OCI-LY1 (cell line): Measurements from ENCODE around the gene LUC7L2.

ENCODE experiments used
- H2AFZ ChIP-seq: fragments of 200-600 bp; sonication (generic), shearing (Covaris generic); 2 replicates; pipeline ENCODE4 v1.6.0; 2014; ENCODE audit warnings: antibody characterized with exemption, mild to moderate bottlenecking, low read length
- H3F3A ChIP-seq: fragments of 200-600 bp; sonication (generic), shearing (Covaris generic); 2 replicates; pipeline ENCODE4 v1.6.0; 2014; ENCODE audit warnings: mild to moderate bottlenecking, antibody characterized with exemption, low read length, moderate library complexity; ENCODE audit not compliant: insufficient read depth
- H3K27ac ChIP-seq: fragments of 200-600 bp; sonication (generic); 2 replicates; pipeline ENCODE4 v1.5.1; 2014; ENCODE audit warnings: low read length, mixed run types, mild to moderate bottlenecking, low read depth; ENCODE audit not compliant: poor library complexity, severe bottlenecking
- H3K27me3 ChIP-seq: fragments of 200-600 bp; sonication (generic); 2 replicates; pipeline ENCODE4 v1.6.0; 2014; ENCODE audit warnings: antibody characterized with exemption, mild to moderate bottlenecking, low read length, moderate library complexity; ENCODE audit not compliant: insufficient read depth
- H3K36me3 ChIP-seq: fragments of 200-600 bp; sonication (generic); 2 replicates; pipeline ENCODE4 v1.6.1; 2014; ENCODE audit warnings: mild to moderate bottlenecking, antibody characterized with exemption, low read length, moderate library complexity, mixed read lengths; ENCODE audit not compliant: insufficient read depth
- H3K4me1 ChIP-seq: fragments of 200-600 bp; sonication (generic); 2 replicates; pipeline ENCODE4 v1.5.1; 2014; ENCODE audit warnings: mild to moderate bottlenecking, low read length, moderate library complexity; ENCODE audit not compliant: insufficient read depth, severe bottlenecking
- H3K4me2 ChIP-seq: fragments of 200-600 bp; sonication (generic), shearing (Covaris generic); 2 replicates; pipeline ENCODE4 v1.6.1; 2014; ENCODE audit warnings: low read length
- H3K4me3 ChIP-seq: fragments of 200-600 bp; sonication (generic); 2 replicates; pipeline ENCODE4 v1.5.1; 2014; ENCODE audit warnings: low read length, low read depth, mild to moderate bottlenecking, mixed read lengths; ENCODE audit not compliant: poor library complexity, severe bottlenecking
- H3K79me2 ChIP-seq: fragments of 200-600 bp; shearing (Covaris generic); 2 replicates; pipeline ENCODE4 v1.6.1; 2016; ENCODE audit warnings: mixed run types, low read length, mixed read lengths; ENCODE audit not compliant: insufficient read depth
- H3K9ac ChIP-seq: fragments of 200-600 bp; sonication (generic), shearing (Covaris generic); 2 replicates; pipeline ENCODE4 v1.6.1; 2014; ENCODE audit warnings: mild to moderate bottlenecking, low read length, mixed read lengths
- H3K9me2 ChIP-seq: fragments of 200-600 bp; sonication (generic), shearing (Covaris generic); 2 replicates; pipeline ENCODE4 v1.6.1; 2014; ENCODE audit warnings: low read depth, mild to moderate bottlenecking, low read length, mixed read lengths
- H3K9me3 ChIP-seq: fragments of 200-600 bp; shearing (Covaris generic); 2 replicates; pipeline ENCODE4 v1.6.1; 2014; ENCODE audit warnings: low read length, mixed read lengths
- H4K20me1 ChIP-seq: fragments of 200-600 bp; sonication (generic), shearing (Covaris generic); 2 replicates; pipeline ENCODE4 v1.6.0; 2016; ENCODE audit warnings: mild to moderate bottlenecking, low read length; ENCODE audit not compliant: insufficient read depth
- CTCF ChIP-seq: fragments of 200-600 bp; sonication (generic), shearing (Covaris generic); IDR thresholded peaks from 2 replicates; pipeline ENCODE4 v1.5.1; 2017; ENCODE audit warnings: mild to moderate bottlenecking, antibody characterized with exemption, low read length, moderate library complexity, mixed read lengths
- EZH2 ChIP-seq: fragments of 200-600 bp; sonication (generic), shearing (Covaris generic); IDR thresholded peaks from 2 replicates; pipeline ENCODE4 v1.8.0; 2017; ENCODE audit warnings: borderline replicate concordance, mixed run types, mild to moderate bottlenecking, antibody characterized with exemption, low read length, moderate library complexity, mixed read lengths

The LUC7L2 gene

GRCh38 chr7:139339025-139339424, 20.7 kb upstream of the LUC7L2 start:
- no peaks in the 10 kb centered on the region for H3K27me3 ChIP-seq
- 0 out of 2 replicates have a peak, but pooled peaks cover 5% of the 10 kb centered on the region for H3F3A ChIP-seq
- no peak overlapping the region for H3K4me2 ChIP-seq
- no peak overlapping the region for H3K4me3 ChIP-seq
- no peak for TF ChIP-seq EZH2
- no peak for TF ChIP-seq CTCF
- H3K9me3 ChIP-seq: peaks cover 5% of the 10 kb centered on the region
- peaks cover 14% of the 10 kb centered on the region for H3K4me1 ChIP-seq
- H3K27ac ChIP-seq: no peak overlapping the region
- no peaks in the 10 kb centered on the region for H3K9me2 ChIP-seq
- no peak overlapping the region for H3K9ac ChIP-seq
- H2AFZ ChIP-seq: no peak overlapping the region
- H3K79me2 ChIP-seq: no peaks in the 10 kb centered on the region
- peaks cover 8% of the 10 kb centered on the region; the same call in 1 of the 2 replicates for H3K36me3 ChIP-seq
- no peaks in the 10 kb centered on the region for H4K20me1 ChIP-seq

- peaks cover 5% of the 10 kb centered on the region for H3K9me3 ChIP-seq
- peaks cover 14% of the 10 kb centered on the region for H3K4me1 ChIP-seq
- no peak overlapping the region for H2AFZ ChIP-seq
- H4K20me1 ChIP-seq: no peaks in the 10 kb centered on the region
- H3K9ac ChIP-seq: no peak overlapping the region
- peak overlapping the region; percentile 20 for H3K4me2 ChIP-seq
- TF ChIP-seq CTCF: no peak
- TF ChIP-seq EZH2: no peak
- H3K27ac ChIP-seq: peak overlapping the region; percentile 90
- no peaks in the 10 kb centered on the region for H3K9me2 ChIP-seq
- 0 out of 2 replicates have a peak, but pooled peaks cover 5% of the 10 kb centered on the region for H3F3A ChIP-seq
- no peaks in the 10 kb centered on the region for H3K27me3 ChIP-seq
- peaks cover 12% of the 10 kb centered on the region; the same call in 1 of the 2 replicates for H3K36me3 ChIP-seq
- H3K4me3 ChIP-seq: peak overlapping the region; percentile 82
- H3K79me2 ChIP-seq: no peaks in the 10 kb centered on the region
Observed at GRCh38 chr7:139339698-139340036, 20.0 kb upstream of the LUC7L2 start.

GRCh38 chr7:139340037-139340807, 19.5 kb upstream of the LUC7L2 start:
- Histone ChIP-seq H3K4me3 (peak overlapping the region; percentile 82), H3K36me3 (peaks cover 15% of the 10 kb centered on the region; the same call in 1 of the 2 replicates), H3K9me3 (peaks cover 5% of the 10 kb centered on the region), H3K4me1 (peaks cover 14% of the 10 kb centered on the region), H3F3A (0 out of 2 replicates have a peak, but pooled peaks cover 5% of the 10 kb centered on the region), H3K27ac (peak overlapping the region; percentile 90), H4K20me1 (no peaks in the 10 kb centered on the region), H3K27me3 (no peaks in the 10 kb centered on the region), H3K79me2 (no peaks in the 10 kb centered on the region), H2AFZ (no peak overlapping the region), H3K4me2 (peak overlapping the region; percentile 82), H3K9me2 (no peaks in the 10 kb centered on the region), H3K9ac (peak overlapping the region; percentile 94)
- no peak for TF ChIP-seq EZH2
- peak; percentile 90 for TF ChIP-seq CTCF
